Muscle layer of duodenum (tissue), 2 donors: ENCODE measurements around the gene EPHA10.
A peak's percentile ranks its signal among the peaks of the same experiment; 100 is the strongest.
"Not testable (repeated sequence)": the region's sequence is repeated elsewhere in the genome, so short reads cannot be mapped to it uniquely, and the experiment has no call there.

Experiments
- H3K27ac ChIP-seq: one replicate; pipeline ENCODE4 v1.7.0; 2013; ENCODE audit warnings: mild to moderate bottlenecking, low read length
- H3K27me3 ChIP-seq: one replicate; pipeline ENCODE4 v1.7.0; 2013; ENCODE audit warnings: low read depth, mild to moderate bottlenecking, control low read depth, low read length
- H3K36me3 ChIP-seq, 2 donors: one replicate each; pipeline ENCODE4 v1.7.0; 2013; ENCODE audit warnings: low read length in 2 of 2, control low read depth in 1 of 2, mild to moderate bottlenecking in 1 of 2; ENCODE audit not compliant: insufficient read depth in 2 of 2, control insufficient read depth in 1 of 2
- H3K4me1 ChIP-seq, 2 donors: one replicate each; pipeline ENCODE4 v1.7.0; 2013; ENCODE audit warnings: low read length in 2 of 2, mild to moderate bottlenecking in 2 of 2, control low read depth in 1 of 2, moderate library complexity in 1 of 2; ENCODE audit not compliant: insufficient read depth in 2 of 2, control insufficient read depth in 1 of 2
- H3K4me3 ChIP-seq, 2 donors: one replicate each; pipeline ENCODE4 v1.7.0; 2013; ENCODE audit warnings: low read length in 2 of 2, low read depth in 1 of 2, mild to moderate bottlenecking in 1 of 2
- H3K9me3 ChIP-seq, 2 donors: one replicate each; pipeline ENCODE4 v1.7.0; 2013; ENCODE audit warnings: low read length in 2 of 2, control low read depth in 1 of 2, mild to moderate bottlenecking in 1 of 2; ENCODE audit not compliant: control insufficient read depth in 1 of 2
- donor health status: healthy.

Gene EPHA10

GRCh38 chr1:37697737-37698136, 67.2 kb downstream of the EPHA10 start:
- Histone ChIP-seq H3K27me3 (no peaks in the 10 kb centered on the region), H3K4me3 (no peak overlapping the region), H3K36me3 (no peaks in the 10 kb centered on the region), H3K27ac (no peak overlapping the region), H3K9me3 (no peaks in the 10 kb centered on the region), H3K4me1 (peaks cover 0 to 3% of the 10 kb centered on the region in 2 donors)

GRCh38 chr1:37697090-37697489, 67.8 kb downstream of the EPHA10 start:
- Histone ChIP-seq H3K4me3 (no peak overlapping the region), H3K9me3 (no peaks in the 10 kb centered on the region), H3K27me3 (no peaks in the 10 kb centered on the region), H3K27ac (peak overlapping the region; percentile 57), H3K36me3 (no peaks in the 10 kb centered on the region), H3K4me1 (peaks cover 0 to 6% of the 10 kb centered on the region in 2 donors)

- peaks cover 17 to 36% of the 10 kb centered on the region in 2 donors for H3K4me1 ChIP-seq
- H3K9me3 ChIP-seq = no peaks in the 10 kb centered on the region
- peak overlapping the region; percentile 91 to 99 for H3K4me3 ChIP-seq
- H3K27me3 ChIP-seq = no peaks in the 10 kb centered on the region
- H3K27ac ChIP-seq = no peak overlapping the region
- peaks cover 0 to 3% of the 10 kb centered on the region in 2 donors for H3K36me3 ChIP-seq
Measured at GRCh38 chr1:37692834-37693175, 72.1 kb downstream of the EPHA10 start.

- Histone ChIP-seq H3K4me1 (peaks cover 17 to 36% of the 10 kb centered on the region in 2 donors), H3K27me3 (no peaks in the 10 kb centered on the region), H3K9me3 (no peaks in the 10 kb centered on the region), H3K4me3 (peak within 1 kb of the TSS; percentile 91 to 99), H3K36me3 (peaks cover 0 to 5% of the 10 kb centered on the region in 2 donors), H3K27ac (peak within 1 kb of the TSS; percentile 63)
Measured at GRCh38 chr1:37692078-37692833, 72.7 kb downstream of the EPHA10 start, which contains the start of gene CDCA8. Gene CDCA8, plus strand, starts transcription at chr1:37692516. Its CDS starts 175 bp downstream, at chr1:37692691.

- peaks cover 0 to 6% of the 10 kb centered on the region in 2 donors for H3K36me3 ChIP-seq
- peaks cover 17 to 36% of the 10 kb centered on the region in 2 donors for H3K4me1 ChIP-seq
- peak overlapping the region; percentile 91 to 99 for H3K4me3 ChIP-seq
- H3K9me3 ChIP-seq = no peaks in the 10 kb centered on the region
- H3K27me3 ChIP-seq = no peaks in the 10 kb centered on the region
- H3K27ac ChIP-seq = peak overlapping the region; percentile 63
Measured at GRCh38 chr1:37691497-37692077, 73.3 kb downstream of the EPHA10 start.

GRCh38 chr1:37688926-37689325, 76.0 kb downstream of the EPHA10 start:
- peak overlapping the region; percentile 91 to 99 for H3K4me3 ChIP-seq
- H3K36me3 ChIP-seq = peaks cover 12 to 31% of the 10 kb centered on the region in 2 donors
- peaks cover 17 to 36% of the 10 kb centered on the region in 2 donors for H3K4me1 ChIP-seq
- no peak overlapping the region for H3K27ac ChIP-seq
- H3K27me3 ChIP-seq = no peaks in the 10 kb centered on the region
- H3K9me3 ChIP-seq = no peaks in the 10 kb centered on the region

- peaks cover 18 to 43% of the 10 kb centered on the region in 2 donors for H3K36me3 ChIP-seq
Measured at GRCh38 chr1:37687764-37688163, 77.2 kb downstream of the EPHA10 start.

GRCh38 chr1:37685722-37686121, 79.2 kb downstream of the EPHA10 start:
- H3K36me3 ChIP-seq = peaks cover 18 to 46% of the 10 kb centered on the region in 2 donors
- H3K4me1 ChIP-seq = peaks cover 10 to 22% of the 10 kb centered on the region in 2 donors
- H3K9me3 ChIP-seq = no peaks in the 10 kb centered on the region
- H3K4me3 ChIP-seq = no peak overlapping the region
- no peaks in the 10 kb centered on the region for H3K27me3 ChIP-seq
- H3K27ac ChIP-seq = no peak overlapping the region

More at GRCh38 chr1:37687764-37688163, 77.2 kb downstream of the EPHA10 start:
- H3K9me3 ChIP-seq, H3K27ac ChIP-seq, H3K4me3 ChIP-seq, H3K27me3 ChIP-seq: not testable (repeated sequence)
- peaks cover 17 to 34% of the 10 kb centered on the region in 2 donors for H3K4me1 ChIP-seq

- peaks cover 18 to 46% of the 10 kb centered on the region in 2 donors for H3K36me3 ChIP-seq
- H3K4me1 ChIP-seq = peaks cover 4 to 12% of the 10 kb centered on the region in 2 donors
- H3K27ac ChIP-seq, H3K27me3 ChIP-seq, H3K4me3 ChIP-seq, H3K9me3 ChIP-seq: not testable (repeated sequence)
Measured at GRCh38 chr1:37684182-37684581, 80.7 kb downstream of the EPHA10 start.

GRCh38 chr1:37682334-37682987, 82.5 kb downstream of the EPHA10 start:
- no peak overlapping the region for H3K27ac ChIP-seq
- no peaks in the 10 kb centered on the region for H3K27me3 ChIP-seq
- H3K4me3 ChIP-seq = no peak overlapping the region
- H3K4me1 ChIP-seq = no peaks in the 10 kb centered on the region
- peaks cover 18 to 41% of the 10 kb centered on the region in 2 donors for H3K36me3 ChIP-seq
- no peaks in the 10 kb centered on the region for H3K9me3 ChIP-seq

GRCh38 chr1:37680933-37681332, 84.0 kb downstream of the EPHA10 start:
- peaks cover 0 to 6% of the 10 kb centered on the region in 2 donors for H3K4me1 ChIP-seq
- no peaks in the 10 kb centered on the region for H3K9me3 ChIP-seq
- H3K27me3 ChIP-seq = no peaks in the 10 kb centered on the region
- H3K4me3 ChIP-seq = no peak overlapping the region
- no peak overlapping the region for H3K27ac ChIP-seq
- peaks cover 12 to 33% of the 10 kb centered on the region in 2 donors for H3K36me3 ChIP-seq
